GM18870 (cell line): Measurements from ENCODE around the gene HEBP1.

Experiments
- ATAC-seq: cut with Tn5 transposase; IDR thresholded peaks from one replicate; pipeline ENCODE4 v1.9.1; 2021; ENCODE audit warnings: moderate library complexity; ENCODE audit not compliant: unreplicated experiment

HEBP1 gene

GRCh38 chr12:13024531-13024916 lies 24.5 kb upstream of the HEBP1 start:
- ATAC-seq = no peak

DNA sequence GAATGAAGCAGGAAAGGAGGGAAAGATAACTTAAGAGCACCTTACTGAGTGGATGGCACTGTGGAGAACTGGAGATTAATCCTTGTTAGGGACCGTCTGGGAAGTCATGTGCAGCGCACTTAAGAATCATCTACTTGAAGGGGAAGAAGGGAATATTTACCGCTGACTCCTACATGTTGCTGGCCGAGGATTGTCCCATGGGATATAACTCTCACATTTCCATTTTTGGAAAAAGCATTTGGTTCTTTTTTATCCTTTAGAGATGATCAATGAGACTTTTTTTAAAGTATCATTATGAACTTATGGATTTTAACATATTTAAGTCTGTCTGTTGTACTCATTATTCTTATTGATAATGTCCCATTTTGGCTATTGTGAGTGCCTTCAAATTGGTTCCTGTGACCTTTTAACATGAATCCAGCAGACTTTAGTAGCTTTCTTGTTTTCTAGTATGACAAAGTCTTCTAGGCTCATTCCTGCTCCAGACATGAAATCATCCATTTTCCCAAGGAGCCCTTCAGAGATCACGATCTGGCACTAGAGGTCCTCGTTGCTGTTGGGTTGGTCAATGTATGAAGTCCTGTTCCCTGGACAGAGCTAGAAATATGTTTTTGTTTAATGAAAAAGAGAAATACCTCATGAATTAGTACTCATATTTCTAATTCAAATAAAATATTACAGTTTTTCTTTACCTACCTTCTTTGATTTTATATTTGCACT lies 23.9 kb upstream of the HEBP1 start:
- no peak for ATAC-seq

DNA sequence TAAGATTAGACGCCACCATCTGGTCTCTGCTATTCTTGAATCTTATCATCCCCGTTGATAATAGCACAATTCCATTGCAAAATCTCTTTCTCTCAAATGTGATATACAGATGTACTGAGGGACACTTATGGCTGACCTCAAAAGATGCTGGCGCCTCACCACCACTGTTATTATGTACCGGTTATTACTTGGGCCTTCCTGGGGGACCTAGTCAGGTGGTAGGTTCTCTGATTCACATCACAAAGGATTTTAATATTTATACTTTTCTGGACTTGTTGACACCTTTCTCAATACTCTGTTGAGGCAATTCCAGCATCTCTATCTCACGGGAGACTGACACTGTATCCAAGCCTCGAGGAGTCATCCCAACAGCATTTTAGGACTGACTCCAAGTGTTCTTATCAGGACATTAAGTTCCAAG lies 22.8 kb upstream of the HEBP1 start:
- ATAC-seq = no peak

- no peak for ATAC-seq
Measured at GRCh38 chr12:13011098-13011497, 11.0 kb upstream of the HEBP1 start.

GRCh38 chr12:13008741-13009380 lies 8.8 kb upstream of the HEBP1 start:
- no peak for ATAC-seq

DNA sequence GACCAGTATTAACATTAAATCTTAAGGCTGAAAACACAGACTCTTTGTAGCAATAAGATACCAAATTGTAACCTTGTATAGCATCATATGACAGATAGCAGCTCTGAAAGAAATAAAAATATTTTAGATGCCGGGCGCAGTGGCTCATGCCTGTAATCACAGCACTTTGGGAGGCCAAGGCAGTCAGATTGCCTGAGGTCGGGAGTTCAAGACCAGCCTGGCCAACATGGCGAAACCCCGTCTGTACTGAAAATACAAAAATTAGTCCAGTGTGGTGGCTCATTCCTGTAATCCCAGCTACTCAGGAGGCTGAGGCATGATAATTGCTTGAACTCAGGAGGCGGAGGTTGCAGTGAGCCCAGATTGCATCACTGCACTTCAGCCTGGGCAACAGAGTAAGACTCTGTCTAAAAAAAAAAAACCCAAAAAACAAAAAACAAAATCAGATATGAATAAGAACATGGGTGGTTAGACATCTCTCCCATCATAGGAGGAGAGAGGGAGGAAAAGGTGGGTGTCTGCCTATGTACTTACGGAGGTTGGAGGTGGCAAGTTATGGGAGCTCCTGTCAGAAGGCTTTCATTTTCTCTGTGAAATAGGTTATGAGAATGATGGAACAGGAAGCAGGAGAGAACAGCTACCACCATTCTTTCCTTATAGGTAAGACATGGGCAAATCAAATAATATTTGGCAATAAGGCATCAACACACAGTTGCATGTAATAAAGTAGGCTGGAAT lies 7.6 kb upstream of the HEBP1 start:
- no peak for ATAC-seq

GRCh38 chr12:13005649-13006048 lies 5.6 kb upstream of the HEBP1 start:
- no peak for ATAC-seq

DNA sequence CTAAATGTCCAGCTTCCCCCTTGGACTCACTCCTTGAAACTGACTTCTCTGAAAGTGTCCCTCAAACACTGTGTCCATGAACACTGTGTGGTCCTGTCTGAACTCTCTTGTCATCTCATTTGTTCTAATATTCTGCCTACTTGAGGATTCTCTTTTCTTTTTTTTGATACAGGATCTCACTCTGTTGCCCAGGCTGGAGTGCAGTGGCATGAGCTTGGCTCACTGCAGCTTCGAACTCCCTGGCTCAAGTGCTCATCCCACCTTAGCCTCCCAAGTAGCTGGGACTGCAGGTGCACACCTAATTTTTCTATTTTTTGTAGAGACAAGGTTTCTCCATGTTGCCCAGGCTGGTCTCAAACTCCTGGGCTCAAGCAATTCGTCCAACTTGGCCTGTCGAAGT lies 4.9 kb upstream of the HEBP1 start:
- no peak for ATAC-seq

- ATAC-seq = no peak
Measured at GRCh38 chr12:13004361-13004760, 4.3 kb upstream of the HEBP1 start.

DNA sequence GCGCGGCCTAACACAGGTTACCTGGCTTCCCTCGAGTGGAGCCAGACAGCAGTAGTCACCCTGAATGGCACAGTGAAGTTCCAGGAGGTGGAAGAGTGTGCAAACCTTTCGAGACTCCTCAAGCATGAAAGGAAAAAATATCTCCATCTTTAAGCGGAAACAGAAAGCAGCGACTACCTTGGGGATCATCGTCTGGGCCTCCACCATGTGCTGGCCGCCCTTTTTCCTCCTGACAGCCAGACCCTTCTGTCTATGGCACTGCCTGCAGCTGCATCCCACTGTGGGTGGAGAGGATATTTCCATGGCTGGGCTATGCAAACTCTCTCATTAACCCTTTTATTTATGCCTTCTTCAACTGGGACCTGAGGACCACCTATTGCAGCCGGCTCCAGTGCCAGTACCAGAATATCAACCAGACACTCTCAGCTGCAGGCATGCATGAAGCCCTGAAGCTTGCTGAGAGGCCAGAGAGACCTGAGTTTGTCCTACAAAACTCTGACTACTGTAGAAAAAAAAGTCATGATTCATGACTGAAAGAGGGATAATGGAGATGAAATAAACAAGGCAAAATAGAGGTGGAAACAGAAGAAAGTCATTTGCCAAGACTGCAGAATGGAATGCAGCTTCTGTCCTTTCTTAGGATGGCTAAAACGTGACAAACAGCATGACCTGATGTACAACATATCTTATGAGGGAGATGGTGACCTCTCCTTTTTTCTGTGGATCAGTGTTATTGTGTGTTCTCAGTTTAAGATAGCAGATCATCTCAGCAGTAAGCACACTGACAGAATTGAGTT lies 2.4 kb upstream of the HEBP1 start:
- ATAC-seq = no peak

- no peak for ATAC-seq
Measured at GRCh38 chr12:13001775-13002040, 1.6 kb upstream of the HEBP1 start.

GRCh38 chr12:13000925-13001774 lies 1.1 kb upstream of the HEBP1 start:
- no peak for ATAC-seq

GRCh38 chr12:13000616-13000924 lies 505 bp upstream of the HEBP1 start:
- ATAC-seq = no peak

- ATAC-seq = no peak
Measured at GRCh38 chr12:12999271-12999958, 650 bp downstream of the HEBP1 start.

DNA sequence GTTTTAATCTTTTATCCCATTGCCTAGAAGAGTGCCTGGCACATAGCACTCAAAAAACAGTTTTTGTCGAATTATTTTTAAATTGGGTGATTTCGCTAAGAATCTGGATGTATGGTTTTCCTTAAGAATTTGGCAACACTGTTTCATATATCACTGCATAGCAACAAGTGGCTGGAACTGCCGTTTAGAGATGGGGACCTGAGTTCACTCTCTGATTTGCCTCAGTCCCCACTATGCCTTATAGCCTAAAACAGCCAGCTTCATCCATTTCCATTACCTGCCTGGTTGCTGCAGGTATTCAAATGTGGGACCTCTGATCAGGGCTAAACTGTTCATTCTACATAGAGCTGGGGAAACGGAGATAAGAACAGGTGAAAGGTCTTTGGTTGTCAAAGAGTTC lies 1.8 kb downstream of the HEBP1 start:
- ATAC-seq = no peak

DNA sequence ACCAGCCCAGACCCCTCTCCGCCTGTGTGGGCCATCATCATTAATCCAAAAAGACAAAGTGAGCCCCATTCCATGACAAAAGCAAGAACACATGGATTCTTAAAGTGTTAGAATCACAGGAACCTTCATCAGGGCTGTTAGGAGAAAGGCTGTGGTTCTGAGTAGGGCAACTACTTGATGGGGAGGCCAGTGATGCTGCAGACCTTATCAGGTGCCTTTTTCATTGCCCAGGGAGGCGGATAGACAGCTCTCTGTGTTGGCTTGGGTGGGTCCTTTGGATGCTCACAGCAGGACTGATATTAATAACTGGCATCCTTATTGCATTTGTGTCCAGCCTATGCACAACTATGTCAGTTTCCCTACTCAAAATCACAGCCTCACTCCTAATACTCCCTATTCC lies 2.3 kb downstream of the HEBP1 start:
- ATAC-seq = no peak

GRCh38 chr12:12997156-12997555 lies 2.9 kb downstream of the HEBP1 start:
- no peak for ATAC-seq

DNA sequence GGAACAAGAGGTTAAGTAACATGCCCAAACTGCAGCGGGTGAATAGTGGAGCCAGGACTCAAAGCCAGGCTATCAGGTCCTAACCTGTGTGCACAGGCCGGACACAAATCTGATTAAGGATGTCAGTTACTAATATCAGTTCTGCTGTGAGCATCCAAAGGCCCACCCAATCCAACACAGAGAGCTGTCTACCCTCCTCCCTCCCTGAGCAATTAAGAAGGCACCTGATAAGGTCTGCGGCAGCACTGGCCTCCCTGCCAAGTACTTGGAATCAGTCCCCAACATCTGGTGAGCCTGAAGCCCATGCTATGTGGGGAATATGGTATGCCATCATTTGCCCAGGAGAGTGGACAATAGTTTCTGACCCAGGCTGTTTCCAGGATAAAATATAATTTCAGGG lies 3.9 kb downstream of the HEBP1 start:
- ATAC-seq = no peak

- ATAC-seq = no peak
Measured at GRCh38 chr12:12995088-12995487, 5.0 kb downstream of the HEBP1 start.

DNA sequence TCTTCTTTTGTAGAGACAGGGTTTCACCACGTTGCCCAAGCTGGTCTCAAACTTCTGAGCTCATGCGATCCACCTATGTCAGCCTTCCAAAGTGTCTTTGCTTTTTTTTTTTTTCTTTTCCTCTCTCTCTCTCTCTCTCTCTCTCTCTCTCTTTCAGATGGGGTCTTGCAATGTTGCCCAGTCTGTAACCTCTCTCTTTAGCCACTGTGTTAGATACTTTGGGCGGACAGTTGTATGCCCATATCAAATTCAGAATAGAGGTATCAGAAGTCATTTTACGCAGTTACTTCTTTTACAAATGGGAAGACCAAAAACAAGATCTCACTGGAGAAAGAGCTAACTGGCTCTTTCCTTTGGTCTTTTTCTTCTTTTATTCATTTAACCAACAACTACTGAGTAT lies 6.7 kb downstream of the HEBP1 start:
- no peak for ATAC-seq
